ENCODE measurements around the gene BANF2.

DNA sequence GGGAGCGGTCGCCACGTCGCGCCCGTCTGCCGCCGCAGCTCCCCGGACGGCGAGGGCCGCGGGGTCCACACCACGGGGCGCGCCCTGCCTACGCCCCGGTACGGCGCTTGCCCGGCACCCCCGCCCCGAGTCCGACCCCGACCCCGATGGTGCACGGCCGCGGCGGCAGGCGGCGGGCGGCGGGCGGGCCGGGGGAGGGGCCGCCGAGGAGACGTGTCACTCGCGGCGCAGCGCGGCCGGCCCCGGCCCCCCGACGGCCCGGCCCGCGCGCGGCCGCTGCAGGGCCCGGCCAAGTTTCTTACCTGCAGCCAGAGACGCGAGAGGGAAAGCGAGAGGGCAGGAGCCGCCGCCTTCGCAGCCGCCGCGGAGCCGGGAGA lies 18.1 kb upstream of the BANF2 start:
- TF ChIP-seq, protein P1, sequence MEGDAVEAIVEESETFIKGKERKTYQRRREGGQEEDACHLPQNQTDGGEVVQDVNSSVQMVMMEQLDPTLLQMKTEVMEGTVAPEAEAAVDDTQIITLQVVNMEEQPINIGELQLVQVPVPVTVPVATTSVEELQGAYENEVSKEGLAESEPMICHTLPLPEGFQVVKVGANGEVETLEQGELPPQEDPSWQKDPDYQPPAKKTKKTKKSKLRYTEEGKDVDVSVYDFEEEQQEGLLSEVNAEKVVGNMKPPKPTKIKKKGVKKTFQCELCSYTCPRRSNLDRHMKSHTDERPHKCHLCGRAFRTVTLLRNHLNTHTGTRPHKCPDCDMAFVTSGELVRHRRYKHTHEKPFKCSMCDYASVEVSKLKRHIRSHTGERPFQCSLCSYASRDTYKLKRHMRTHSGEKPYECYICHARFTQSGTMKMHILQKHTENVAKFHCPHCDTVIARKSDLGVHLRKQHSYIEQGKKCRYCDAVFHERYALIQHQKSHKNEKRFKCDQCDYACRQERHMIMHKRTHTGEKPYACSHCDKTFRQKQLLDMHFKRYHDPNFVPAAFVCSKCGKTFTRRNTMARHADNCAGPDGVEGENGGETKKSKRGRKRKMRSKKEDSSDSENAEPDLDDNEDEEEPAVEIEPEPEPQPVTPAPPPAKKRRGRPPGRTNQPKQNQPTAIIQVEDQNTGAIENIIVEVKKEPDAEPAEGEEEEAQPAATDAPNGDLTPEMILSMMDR (IDR thresholded peaks at IDR 0.05; ENCODE audit: poor library complexity): no peak
- TF ChIP-seq EZH2 (IDR thresholded peaks at IDR 0.05; ENCODE audit: borderline replicate concordance): no peak

Data from hepatocyte (in vitro differentiated cells).